ENCODE measurements around the gene TCN1.
"Not testable (repeated sequence)": the region's sequence is repeated elsewhere in the genome, so short reads cannot be mapped to it uniquely, and the experiment has no call there.

TCN1 gene

DNA sequence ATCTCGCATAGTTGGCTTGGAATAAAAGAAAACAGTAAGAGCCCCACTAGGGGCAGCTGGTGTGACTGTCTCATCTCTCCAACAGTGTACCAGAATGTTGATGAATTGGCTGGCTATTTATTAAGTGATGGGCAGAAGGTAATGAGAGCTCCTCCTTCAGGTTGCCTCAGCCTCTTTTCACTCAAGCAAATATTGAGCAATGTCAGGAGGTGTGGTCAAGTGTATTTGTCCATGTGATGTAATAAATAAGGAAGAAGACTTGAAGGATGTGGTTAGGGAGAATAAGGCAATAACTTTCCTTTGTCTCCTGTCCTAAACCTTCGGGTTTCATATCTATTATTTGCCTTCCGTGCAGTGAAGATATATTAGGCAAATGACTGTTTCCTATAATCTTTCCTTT, at the start of gene TCN1:
TCN1 (minus strand) TSS at position 91 of the 400 bp plus-strand sequence; CDS start at position 74, 17 bp downstream.
- FAIRE-seq (no peak), DNase-seq (ENCODE audit: insufficient read length, low spot score) (no peak)

DNA sequence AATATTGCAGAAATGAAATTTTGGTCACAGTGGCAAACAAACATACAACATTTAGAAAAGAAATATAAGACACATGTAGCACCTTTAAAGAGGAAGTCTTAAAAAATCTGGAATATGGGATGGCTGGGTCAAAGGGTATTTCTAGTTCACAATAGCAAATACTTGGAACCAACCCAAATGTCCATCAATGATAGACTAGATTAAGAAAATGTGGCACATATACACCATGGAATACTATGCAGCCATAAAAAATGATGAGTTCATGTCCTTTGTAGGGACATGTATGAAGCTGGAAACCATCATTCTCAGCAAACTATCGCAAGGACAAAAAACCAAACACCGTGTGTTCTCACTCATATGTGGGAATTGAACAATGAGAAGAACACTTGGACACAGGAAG, 37.3 kb upstream of the TCN1 start:
- not testable (repeated sequence) for FAIRE-seq; DNase-seq (ENCODE audit: insufficient read length, low spot score)

- DNase-seq (ENCODE audit: insufficient read length, low spot score) = no peak
Observed at GRCh38 chr11:59901306-59901705, 35.0 kb upstream of the TCN1 start.

GRCh38 chr11:59900366-59901126, 34.3 kb upstream of the TCN1 start:
- no peak for DNase-seq (ENCODE audit: insufficient read length, low spot score)

More at GRCh38 chr11:59901306-59901705, 35.0 kb upstream of the TCN1 start:
- FAIRE-seq = no peak

GRCh38 chr11:59899532-59899931, 33.2 kb upstream of the TCN1 start:
- DNase-seq (ENCODE audit: insufficient read length, low spot score) = no peak
- no peak for FAIRE-seq

More at GRCh38 chr11:59900366-59901126, 34.3 kb upstream of the TCN1 start:
- FAIRE-seq = no peak

- FAIRE-seq (no peak), DNase-seq (ENCODE audit: insufficient read length, low spot score) (no peak)
Observed at GRCh38 chr11:59898650-59899049, 32.4 kb upstream of the TCN1 start.

DNA sequence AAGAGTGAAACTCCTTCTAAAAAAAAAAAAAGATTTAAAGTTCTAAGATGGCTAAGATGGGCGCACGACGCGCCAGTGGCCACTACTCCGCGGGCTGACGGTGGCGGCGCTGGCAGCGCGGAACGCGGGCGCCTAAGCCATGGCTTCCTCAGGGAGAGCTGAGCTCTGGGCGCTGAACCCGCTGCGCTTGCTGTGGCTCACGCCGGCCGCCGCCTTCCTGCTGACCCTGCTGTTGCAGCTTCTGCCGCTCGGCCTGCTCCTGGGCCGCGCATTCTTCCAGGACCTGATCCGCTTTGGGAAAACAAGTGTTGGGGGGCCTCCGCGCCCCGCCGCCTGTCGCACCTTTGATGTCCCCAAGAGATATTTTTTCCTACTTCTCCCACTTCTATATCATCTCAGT, 31.8 kb upstream of the TCN1 start:
- DNase-seq (ENCODE audit: insufficient read length, low spot score) = no peak
- no peak for FAIRE-seq

GRCh38 chr11:59894616-59895015, 28.3 kb upstream of the TCN1 start:
- DNase-seq (ENCODE audit: insufficient read length, low spot score) (no peak), FAIRE-seq (no peak)

DNA sequence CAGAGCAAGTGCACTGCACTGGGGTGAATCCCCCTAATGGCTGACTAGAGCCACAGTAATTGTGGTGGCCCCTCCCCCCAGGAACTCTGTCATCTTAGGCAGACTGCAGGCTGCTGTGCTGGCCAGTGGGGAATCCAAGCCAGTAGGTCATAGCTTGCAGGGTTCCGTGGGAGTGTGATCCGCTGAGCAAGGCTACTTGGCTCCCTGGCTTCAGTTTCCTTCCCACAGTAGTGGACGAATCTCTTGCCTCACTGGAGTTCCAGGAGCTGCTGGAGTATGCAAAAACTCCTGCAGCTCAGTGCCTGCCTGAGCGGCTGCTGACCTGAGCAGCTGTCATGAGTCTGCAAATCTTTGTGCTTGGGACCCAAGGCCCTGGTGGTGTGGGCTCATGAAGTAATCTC, 25.5 kb upstream of the TCN1 start:
- no peak for FAIRE-seq
- DNase-seq (ENCODE audit: insufficient read length, low spot score) = no peak

- not testable (repeated sequence) for FAIRE-seq; DNase-seq (ENCODE audit: insufficient read length, low spot score)
Observed at GRCh38 chr11:59887156-59887555, 20.9 kb upstream of the TCN1 start.

DNA sequence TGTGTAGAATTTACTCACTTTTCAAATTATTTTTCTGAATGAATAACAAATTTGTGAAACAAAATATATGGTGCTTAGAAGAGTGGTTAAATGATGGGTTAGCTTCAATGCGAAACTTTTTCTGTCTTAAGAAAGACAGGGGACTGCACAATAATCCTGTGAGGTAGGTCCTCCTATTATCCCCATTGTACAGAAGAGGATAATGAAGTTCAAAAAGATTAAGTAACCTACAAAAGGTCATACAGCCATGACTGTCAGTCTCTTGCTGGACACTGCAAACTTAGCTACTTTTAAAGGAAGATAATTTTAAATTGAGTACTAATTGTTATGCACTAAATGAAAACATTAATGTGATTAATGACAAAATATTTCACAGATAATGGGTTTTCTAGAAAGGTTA, 17.3 kb upstream of the TCN1 start:
- no peak for DNase-seq (ENCODE audit: insufficient read length, low spot score)
- FAIRE-seq = no peak

DNA sequence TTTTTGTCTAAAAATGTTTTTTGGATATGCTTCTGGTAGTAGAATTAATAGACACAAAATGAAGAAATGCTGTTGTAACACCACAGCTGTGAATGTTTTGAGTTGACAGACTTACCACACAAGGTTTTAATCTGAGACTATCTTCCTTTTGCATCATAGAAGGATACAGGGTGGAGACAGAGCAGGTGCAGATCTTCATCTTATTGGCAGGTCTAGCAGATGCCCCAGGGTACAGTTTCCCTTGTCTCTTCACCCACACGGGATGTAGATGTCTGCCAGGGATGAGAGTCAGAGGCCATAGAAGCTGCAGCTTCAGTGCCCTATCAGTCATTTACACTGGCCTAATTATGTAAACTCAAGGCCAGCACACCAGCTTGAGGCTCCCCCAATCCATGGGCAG, 13.3 kb upstream of the TCN1 start:
- FAIRE-seq (no peak), DNase-seq (ENCODE audit: insufficient read length, low spot score) (no peak)

DNA sequence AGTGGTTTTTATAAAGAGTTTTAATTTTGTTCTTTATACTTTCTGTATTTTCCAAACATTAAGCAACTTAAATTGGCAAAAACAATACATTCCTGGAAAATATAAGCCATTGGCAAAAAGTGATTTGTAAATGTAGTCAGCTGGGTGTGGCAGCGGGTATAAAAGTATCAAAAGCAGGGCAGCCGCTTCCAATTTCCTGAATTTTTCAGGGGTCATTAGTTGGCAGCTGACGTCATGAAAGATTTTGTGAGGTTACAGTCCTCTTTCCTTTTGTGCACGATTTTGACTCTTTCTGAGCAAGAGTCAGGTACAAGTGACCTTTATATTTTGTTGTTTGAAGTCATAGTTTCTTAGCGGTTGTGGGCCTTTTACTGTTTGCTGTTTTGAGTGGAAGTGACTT, 12.3 kb upstream of the TCN1 start, which contains the start of gene OOSP3:
OOSP3 (plus strand) TSS at position 208 of the 400 bp plus-strand sequence; CDS start at position 235, 27 bp downstream.
- DNase-seq (ENCODE audit: insufficient read length, low spot score) = no peak
- no peak for FAIRE-seq

DNA sequence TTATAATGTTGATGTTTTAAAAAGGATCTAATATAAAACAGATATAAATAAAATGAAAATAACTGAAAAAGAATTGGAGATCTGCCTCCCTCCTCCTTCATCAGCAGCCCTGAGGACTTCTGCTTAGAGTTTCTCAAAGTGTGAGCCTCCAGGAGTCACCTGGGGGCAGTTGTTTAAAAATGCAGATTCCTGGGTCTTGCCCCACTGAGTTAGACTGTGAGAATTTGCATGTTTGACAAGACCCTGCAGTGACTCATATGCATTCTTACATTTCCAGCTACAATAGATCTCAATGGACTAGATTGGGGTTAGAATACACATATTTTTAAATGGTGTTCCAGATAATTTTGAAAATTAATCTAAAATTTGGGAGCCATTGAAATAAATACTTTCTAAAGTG, 11.5 kb upstream of the TCN1 start:
- DNase-seq (ENCODE audit: insufficient read length, low spot score) = no peak
- no peak for FAIRE-seq

- DNase-seq (ENCODE audit: insufficient read length, low spot score) (no peak), FAIRE-seq (no peak)
Observed at GRCh38 chr11:59877325-59877724, 11.0 kb upstream of the TCN1 start.

DNA sequence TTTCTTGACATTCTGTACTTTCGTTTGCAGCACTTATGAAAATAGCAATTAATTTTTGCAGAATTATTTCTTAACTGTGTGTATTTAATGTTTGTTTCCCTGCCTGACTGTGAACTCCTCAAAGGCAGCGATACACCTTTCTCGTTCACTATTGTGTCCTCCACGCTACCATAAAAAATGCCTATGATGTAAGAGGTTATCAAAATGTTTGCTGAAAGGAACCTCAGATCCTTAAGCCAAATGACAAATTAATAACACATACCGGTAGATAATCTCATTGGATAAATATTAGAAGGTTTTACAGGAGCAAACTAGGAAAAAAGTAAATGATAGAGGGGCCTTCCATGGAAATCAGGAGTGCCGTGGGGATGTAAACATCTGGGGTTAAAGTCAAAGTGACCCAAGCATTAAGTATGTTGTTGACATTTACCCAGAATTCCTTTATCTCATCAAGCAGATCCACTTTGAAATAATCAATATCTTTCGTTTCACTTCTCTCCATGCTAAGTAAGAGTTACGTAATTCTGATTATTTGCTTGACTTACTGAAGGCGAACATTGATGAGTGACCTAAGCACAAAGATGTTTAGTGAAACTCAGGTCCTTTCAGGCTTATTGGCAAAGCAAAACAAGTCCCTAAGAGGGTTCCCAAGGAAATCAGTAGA, 9.7 kb upstream of the TCN1 start:
- DNase-seq (ENCODE audit: insufficient read length, low spot score) (no peak), FAIRE-seq (no peak)

GRCh38 chr11:59872076-59872475, 5.8 kb upstream of the TCN1 start:
- FAIRE-seq = no peak

DNA sequence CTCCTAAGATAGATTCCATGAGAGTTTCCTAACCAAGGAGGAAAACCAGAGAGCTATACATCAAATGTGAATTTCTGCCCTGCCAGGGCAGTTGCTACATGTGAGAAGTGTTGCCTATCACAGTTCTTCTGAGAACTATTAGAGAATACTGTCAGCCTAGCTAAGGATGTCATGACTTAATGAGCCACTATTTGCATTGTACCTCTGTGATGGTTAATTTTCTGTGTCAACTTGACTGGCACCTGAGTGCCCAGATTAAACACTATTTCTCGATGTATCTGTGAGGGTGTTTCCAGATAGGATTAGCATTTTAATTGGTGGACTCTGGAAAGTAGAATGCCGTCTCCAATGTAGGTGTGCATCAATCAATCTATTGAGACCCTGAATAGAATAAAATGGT, 1.7 kb upstream of the TCN1 start:
- DNase-seq (ENCODE audit: insufficient read length, low spot score) (no peak), FAIRE-seq (no peak)

More at GRCh38 chr11:59872076-59872475, 5.8 kb upstream of the TCN1 start:
- DNase-seq (ENCODE audit: insufficient read length, low spot score) = no peak

DNA sequence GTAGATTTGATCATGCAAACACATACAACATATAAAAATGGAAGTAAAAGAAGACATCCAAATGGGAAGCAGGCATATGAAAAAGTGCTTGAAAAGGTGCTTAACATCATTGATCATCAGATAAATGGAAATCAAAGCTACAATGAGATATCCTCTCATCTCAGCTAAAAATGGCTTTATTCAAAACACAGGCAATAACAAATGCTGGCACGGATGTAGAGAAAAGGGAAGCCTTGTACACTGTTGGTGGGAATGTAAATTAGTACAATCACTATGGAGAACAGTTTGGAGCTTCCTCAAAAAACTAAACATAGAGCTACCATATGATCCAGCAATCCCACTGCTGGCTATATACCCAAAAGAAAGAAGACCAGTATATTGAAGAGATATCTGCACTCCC, 549 bp upstream of the TCN1 start:
- no peak for DNase-seq (ENCODE audit: insufficient read length, low spot score)
- FAIRE-seq = no peak

DNA sequence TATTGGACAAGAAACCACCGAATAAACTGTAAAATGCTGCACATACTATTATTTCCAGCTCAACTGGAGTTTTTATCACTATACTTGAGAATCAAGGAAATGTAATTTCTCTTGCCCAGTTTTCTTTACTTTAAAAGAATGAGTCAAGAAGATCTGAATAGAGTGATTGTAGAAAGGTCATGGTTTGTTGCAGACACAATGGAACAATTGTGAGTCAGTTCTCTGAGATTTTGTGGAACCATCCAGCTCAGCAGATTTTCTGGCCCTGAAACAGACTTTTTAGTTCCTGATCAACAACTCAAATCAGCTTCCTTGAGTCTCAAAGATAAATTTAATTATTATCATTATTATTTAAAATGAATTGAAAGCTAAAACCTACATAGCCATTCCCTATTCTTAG, 1.3 kb downstream of the TCN1 start:
- DNase-seq (ENCODE audit: insufficient read length, low spot score) = no peak
- no peak for FAIRE-seq

DNA sequence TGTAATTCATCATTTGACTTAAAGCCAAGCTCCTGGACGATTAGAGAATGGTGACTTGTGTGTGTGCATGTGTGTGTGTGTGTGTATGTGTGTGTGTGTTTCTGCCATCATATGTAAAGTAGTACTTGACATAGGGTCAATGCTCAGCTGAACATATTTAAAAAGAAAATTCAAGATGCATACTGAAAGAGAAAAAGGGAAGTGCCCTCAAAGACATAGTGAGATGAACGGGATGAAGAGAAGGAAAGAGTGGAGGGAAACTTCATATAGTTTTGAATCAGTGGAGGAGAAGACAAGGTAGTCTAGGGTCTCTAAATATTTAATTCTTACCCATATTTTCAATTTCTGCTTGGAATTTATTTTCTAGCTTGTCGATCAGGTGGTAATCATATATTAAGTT, 4.0 kb downstream of the TCN1 start:
- DNase-seq (ENCODE audit: insufficient read length, low spot score) (no peak), FAIRE-seq (no peak)

DNA sequence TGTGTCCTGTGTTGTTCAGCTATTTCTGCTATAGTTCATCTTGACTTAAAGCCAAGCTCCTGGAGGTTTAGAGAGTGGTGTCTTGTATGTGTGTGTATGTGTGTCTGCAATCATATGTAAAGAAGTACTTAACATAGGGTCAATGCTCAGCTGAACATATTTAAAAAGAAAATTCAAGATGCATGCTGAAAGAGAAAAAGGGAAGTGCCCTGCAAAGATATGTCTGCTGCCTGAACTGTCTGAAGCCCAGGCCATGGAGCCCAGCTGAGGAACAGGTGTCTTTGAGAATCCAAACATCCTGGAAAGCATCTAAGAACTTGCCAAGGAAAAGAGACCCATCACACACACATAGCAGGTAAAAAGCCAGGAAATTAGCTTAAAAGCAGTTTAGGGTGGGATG, 6.6 kb downstream of the TCN1 start:
- FAIRE-seq = peak; percentile 11
- no peak for DNase-seq (ENCODE audit: insufficient read length, low spot score)

All from GM19239 (cell line).